SU-DHL-6 (cell line): ENCODE data around the gene LRRC23.

Experiments used
- H2AFZ ChIP-seq: fragments of 200-600 bp; sonication (generic); 2 replicates; pipeline ENCODE4 v1.6.1; 2014; ENCODE audit warnings: low read depth, mild to moderate bottlenecking, moderate library complexity, mixed read lengths, antibody characterized with exemption, low read length; ENCODE audit not compliant: severe bottlenecking
- H3F3A ChIP-seq: fragments of 200-600 bp; shearing (Covaris generic); 2 replicates; pipeline ENCODE4 v1.6.0; 2016; ENCODE audit warnings: antibody characterized with exemption, mild to moderate bottlenecking; ENCODE audit not compliant: insufficient read depth
- H3K27ac ChIP-seq: fragments of 200-600 bp; sonication (generic); 2 replicates; pipeline ENCODE4 v1.5.1; 2016; ENCODE audit warnings: low read depth, mild to moderate bottlenecking, low read length, moderate library complexity, mixed read lengths
- H3K27me3 ChIP-seq: fragments of 200-600 bp; sonication (generic), shearing (Covaris generic); 2 replicates; pipeline ENCODE4 v1.6.0; 2014; ENCODE audit warnings: mild to moderate bottlenecking, low read length
- H3K36me3 ChIP-seq: fragments of 200-600 bp; sonication (generic); 2 replicates; pipeline ENCODE4 v1.6.1; 2014; ENCODE audit warnings: mild to moderate bottlenecking, low read length, mixed read lengths
- H3K4me2 ChIP-seq: fragments of 300-600, 200-600 bp; shearing (Covaris generic), sonication (generic); 2 replicates; pipeline ENCODE4 v1.6.0; 2014; ENCODE audit warnings: low read length, low read depth, mild to moderate bottlenecking; ENCODE audit not compliant: poor library complexity, severe bottlenecking
- H3K4me3 ChIP-seq: fragments of 200-600 bp; sonication (generic); 2 replicates; pipeline ENCODE4 v1.5.1; 2014; ENCODE audit warnings: antibody characterized with exemption, low read length, mild to moderate bottlenecking, mixed read lengths; ENCODE audit not compliant: insufficient read depth, poor library complexity, severe bottlenecking
- H3K79me2 ChIP-seq: fragments of 200-600 bp; sonication (generic); 2 replicates; pipeline ENCODE4 v1.6.1; 2014; ENCODE audit warnings: mild to moderate bottlenecking, low read length, moderate library complexity; ENCODE audit not compliant: insufficient read depth
- H3K9ac ChIP-seq: fragments of 200-600 bp; sonication (generic); 2 replicates; pipeline ENCODE4 v1.7.0; 2014; ENCODE audit warnings: mild to moderate bottlenecking, low read length
- H3K9me2 ChIP-seq: fragments of 200-600 bp; sonication (generic); replicated peaks from 2 replicates; pipeline ENCODE4 v1.6.1; 2014; ENCODE audit warnings: low read length; ENCODE audit not compliant: insufficient read depth
- H3K9me3 ChIP-seq: fragments of 200-600 bp; sonication (generic); 2 replicates; pipeline ENCODE4 v1.6.1; 2014; ENCODE audit warnings: low read length, mixed read lengths; ENCODE audit not compliant: insufficient read depth
- H4K20me1 ChIP-seq: fragments of 200-600 bp; sonication (generic); 2 replicates; pipeline ENCODE4 v1.6.1; 2014; ENCODE audit warnings: low read depth, mild to moderate bottlenecking, antibody characterized with exemption, low read length, moderate library complexity, mixed read lengths
- EZH2phosphoT487 ChIP-seq: fragments of 200-600 bp; sonication (generic), shearing (Covaris generic); conservative IDR thresholded peaks from 2 replicates; pipeline ENCODE4 v1.6.1; 2018; ENCODE audit warnings: mild to moderate bottlenecking, antibody characterized with exemption, low read length, moderate library complexity, mixed read lengths
- TF ChIP-seq, protein P1 (sequence below): fragments of 200-600 bp; sonication (generic); IDR thresholded peaks from one replicate; pipeline ENCODE4 v1.5.1; 2017; ENCODE audit warnings: antibody characterized with exemption, mild to moderate bottlenecking, low read length, moderate library complexity; ENCODE audit not compliant: insufficient read depth, poor library complexity, severe bottlenecking

The LRRC23 gene

DNA sequence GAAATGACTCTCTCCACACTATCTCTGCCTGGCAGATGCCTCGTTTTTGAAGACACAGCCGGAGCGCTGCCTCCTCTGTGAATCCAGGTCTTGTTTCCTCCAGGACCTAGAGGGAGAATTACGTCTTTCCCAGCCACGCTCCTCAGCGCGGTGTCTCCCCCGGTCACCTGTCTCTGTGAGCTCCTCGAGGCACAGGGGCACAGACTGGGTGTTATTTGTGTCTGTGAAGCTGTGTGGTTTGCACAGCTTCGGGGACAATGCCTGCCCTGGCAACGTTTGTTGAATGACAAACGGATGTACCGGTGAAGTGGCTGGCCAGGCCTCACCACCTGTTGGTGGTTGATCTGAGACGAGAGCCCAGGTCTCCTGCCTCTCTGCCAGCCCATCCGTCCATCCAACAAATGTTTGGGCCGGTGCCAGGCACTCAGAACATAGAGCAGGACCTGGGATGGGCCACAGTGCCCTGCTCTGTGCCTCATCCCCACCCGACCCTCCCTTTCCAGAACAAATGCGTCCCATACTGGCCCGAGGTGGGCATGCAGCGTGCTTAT, 52.6 kb downstream of the LRRC23 start:
- no peaks in the 10 kb centered on the region for H4K20me1 ChIP-seq
- no peaks in the 10 kb centered on the region for H3F3A ChIP-seq
- H3K9ac ChIP-seq, result no peak overlapping the region
- no peak overlapping the region for H3K4me2 ChIP-seq
- H2AFZ ChIP-seq, result no peak overlapping the region
- H3K27me3 ChIP-seq, result no peaks in the 10 kb centered on the region
- H3K9me3 ChIP-seq, result no peaks in the 10 kb centered on the region
- no peak for TF ChIP-seq EZH2phosphoT487
- TF ChIP-seq, protein P1, sequence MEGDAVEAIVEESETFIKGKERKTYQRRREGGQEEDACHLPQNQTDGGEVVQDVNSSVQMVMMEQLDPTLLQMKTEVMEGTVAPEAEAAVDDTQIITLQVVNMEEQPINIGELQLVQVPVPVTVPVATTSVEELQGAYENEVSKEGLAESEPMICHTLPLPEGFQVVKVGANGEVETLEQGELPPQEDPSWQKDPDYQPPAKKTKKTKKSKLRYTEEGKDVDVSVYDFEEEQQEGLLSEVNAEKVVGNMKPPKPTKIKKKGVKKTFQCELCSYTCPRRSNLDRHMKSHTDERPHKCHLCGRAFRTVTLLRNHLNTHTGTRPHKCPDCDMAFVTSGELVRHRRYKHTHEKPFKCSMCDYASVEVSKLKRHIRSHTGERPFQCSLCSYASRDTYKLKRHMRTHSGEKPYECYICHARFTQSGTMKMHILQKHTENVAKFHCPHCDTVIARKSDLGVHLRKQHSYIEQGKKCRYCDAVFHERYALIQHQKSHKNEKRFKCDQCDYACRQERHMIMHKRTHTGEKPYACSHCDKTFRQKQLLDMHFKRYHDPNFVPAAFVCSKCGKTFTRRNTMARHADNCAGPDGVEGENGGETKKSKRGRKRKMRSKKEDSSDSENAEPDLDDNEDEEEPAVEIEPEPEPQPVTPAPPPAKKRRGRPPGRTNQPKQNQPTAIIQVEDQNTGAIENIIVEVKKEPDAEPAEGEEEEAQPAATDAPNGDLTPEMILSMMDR, result no peak
- no peak overlapping the region for H3K4me3 ChIP-seq
- no peak overlapping the region for H3K27ac ChIP-seq
- H3K9me2 ChIP-seq, result no peaks in the 10 kb centered on the region
- H3K79me2 ChIP-seq, result no peaks in the 10 kb centered on the region
- H3K36me3 ChIP-seq, result no peaks in the 10 kb centered on the region

DNA sequence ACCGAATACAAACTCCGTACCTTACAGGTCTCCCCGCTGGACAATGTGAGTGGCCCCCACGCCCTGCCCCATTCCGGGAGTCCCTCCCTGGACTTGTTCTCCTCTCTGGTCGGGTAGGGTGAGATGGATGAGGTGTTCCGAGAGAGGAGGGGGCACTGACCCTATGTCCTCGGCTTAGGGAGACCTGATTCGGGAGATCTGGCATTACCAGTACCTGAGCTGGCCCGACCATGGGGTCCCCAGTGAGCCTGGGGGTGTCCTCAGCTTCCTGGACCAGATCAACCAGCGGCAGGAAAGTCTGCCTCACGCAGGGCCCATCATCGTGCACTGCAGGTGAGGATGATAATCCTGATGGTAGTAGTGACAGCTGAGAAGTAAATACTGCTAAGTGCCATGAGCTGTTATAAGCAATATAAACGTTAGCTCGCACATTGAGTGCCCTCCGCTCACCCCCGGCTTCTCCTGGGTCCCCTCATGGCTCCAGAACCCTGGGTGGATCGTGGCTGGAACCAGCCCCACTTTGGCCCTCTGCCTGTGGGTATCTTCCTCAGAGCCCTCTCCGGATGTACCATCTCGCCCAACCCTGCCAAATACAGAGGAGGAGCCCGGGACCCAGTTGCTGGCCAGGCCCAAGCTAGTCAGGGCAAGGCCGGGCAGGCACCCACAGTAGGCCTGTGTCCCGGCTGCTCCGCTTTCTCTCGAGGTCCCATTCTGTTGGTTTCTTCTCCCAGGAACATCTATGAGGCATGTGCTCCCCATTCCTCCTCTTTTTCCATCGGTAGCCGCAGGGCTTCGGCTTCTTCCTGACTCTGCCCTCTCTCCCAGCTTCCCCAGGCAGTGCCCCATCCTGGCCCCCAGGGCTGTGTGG, 53.4 kb downstream of the LRRC23 start:
- H3K9ac ChIP-seq, result peak overlapping the region; percentile 33
- H2AFZ ChIP-seq, result no peak overlapping the region
- no peaks in the 10 kb centered on the region for H3K36me3 ChIP-seq
- H3K9me2 ChIP-seq, result no peaks in the 10 kb centered on the region
- TF ChIP-seq, protein P1, result no peak
- no peaks in the 10 kb centered on the region for H3K27me3 ChIP-seq
- no peaks in the 10 kb centered on the region for H3K9me3 ChIP-seq
- H4K20me1 ChIP-seq, result no peaks in the 10 kb centered on the region
- no peaks in the 10 kb centered on the region for H3K79me2 ChIP-seq
- peak overlapping the region; percentile 61 for H3K4me2 ChIP-seq
- peak overlapping the region; percentile 23 for H3K4me3 ChIP-seq
- no peak overlapping the region for H3K27ac ChIP-seq
- no peaks in the 10 kb centered on the region for H3F3A ChIP-seq

DNA sequence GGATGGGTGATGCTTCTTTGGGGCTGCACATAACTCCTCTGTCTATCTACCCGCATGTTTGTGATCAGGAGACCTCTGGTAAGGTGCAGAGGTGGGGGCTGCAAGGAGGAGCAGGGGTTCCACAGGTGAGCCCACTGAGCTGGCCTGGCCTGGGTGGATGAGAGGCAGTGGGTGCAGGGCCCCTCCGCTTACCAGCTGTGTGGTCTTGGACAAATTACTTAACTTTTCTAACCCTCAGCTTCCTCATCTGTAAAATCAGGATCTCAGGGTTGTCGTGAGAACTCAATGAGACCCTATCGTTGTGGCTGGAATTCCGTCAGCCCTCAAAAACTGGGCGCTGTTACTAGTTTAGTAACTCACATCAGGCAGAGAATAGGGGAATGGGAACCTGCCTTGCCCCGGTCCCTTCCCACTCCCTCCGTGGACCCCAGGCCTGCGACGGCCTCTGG, 54.0 kb downstream of the LRRC23 start:
- Histone ChIP-seq H3K9me2 (no peaks in the 10 kb centered on the region), H2AFZ (no peak overlapping the region), H3K4me2 (peak overlapping the region; percentile 61), H3K9ac (peak overlapping the region; percentile 33), H3F3A (no peaks in the 10 kb centered on the region), H4K20me1 (no peaks in the 10 kb centered on the region), H3K9me3 (no peaks in the 10 kb centered on the region), H3K79me2 (no peaks in the 10 kb centered on the region), H3K36me3 (no peaks in the 10 kb centered on the region), H3K4me3 (peak overlapping the region; percentile 23), H3K27me3 (no peaks in the 10 kb centered on the region), H3K27ac (0 out of 2 replicates have a peak overlapping the region, but pooled peaks have one; percentile 19)
- no peak for TF ChIP-seq EZH2phosphoT487
- TF ChIP-seq, protein P1, result no peak
